Esophagus squamous epithelium (tissue), 4 donors: ENCODE data around the gene KLHL8.

Source experiments
- POLR2A ChIP-seq, 4 donors: fragments of 450-650 bp; IDR thresholded peaks; one replicate each; pipeline ENCODE4 v1.6.1; 2017; ENCODE audit warnings: antibody characterized with exemption in 4 of 4, mild to moderate bottlenecking in 4 of 4, moderate library complexity in 3 of 4
- TF ChIP-seq, protein P1 (sequence below), 6 experiments: fragments of 450-650 bp in 4 of 6; fragments of 200-600 bp in 2 of 6; sonication (generic) in 2 of 6; IDR thresholded peaks; one replicate each; pipeline ENCODE4 v1.5.1; 2016 to 2019; ENCODE audit warnings: antibody characterized with exemption in 6 of 6, mild to moderate bottlenecking in 4 of 6, moderate library complexity in 4 of 6

DNA sequence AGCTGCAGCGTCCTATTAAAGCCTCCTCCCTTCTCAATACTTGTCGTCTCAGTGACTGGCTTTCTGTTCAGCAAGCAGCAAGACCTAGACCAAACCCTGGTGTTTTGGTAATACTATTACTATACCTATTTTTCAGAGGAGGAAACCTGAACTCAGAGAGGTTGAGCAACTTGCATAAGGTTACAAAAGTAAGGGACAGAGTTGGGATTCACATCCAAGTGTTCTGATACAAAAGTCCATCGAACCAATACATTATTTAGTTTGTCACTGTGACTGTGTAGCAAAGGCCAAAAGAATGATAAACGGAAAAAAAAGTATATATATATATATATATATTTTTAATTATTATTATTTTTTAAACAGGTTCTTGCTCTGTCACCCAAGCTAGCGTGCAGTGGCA is 29.9 kb upstream of the KLHL8 start:
- TF ChIP-seq, protein P1, sequence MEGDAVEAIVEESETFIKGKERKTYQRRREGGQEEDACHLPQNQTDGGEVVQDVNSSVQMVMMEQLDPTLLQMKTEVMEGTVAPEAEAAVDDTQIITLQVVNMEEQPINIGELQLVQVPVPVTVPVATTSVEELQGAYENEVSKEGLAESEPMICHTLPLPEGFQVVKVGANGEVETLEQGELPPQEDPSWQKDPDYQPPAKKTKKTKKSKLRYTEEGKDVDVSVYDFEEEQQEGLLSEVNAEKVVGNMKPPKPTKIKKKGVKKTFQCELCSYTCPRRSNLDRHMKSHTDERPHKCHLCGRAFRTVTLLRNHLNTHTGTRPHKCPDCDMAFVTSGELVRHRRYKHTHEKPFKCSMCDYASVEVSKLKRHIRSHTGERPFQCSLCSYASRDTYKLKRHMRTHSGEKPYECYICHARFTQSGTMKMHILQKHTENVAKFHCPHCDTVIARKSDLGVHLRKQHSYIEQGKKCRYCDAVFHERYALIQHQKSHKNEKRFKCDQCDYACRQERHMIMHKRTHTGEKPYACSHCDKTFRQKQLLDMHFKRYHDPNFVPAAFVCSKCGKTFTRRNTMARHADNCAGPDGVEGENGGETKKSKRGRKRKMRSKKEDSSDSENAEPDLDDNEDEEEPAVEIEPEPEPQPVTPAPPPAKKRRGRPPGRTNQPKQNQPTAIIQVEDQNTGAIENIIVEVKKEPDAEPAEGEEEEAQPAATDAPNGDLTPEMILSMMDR (IDR thresholded peaks at IDR 0.05), result no peak
- TF ChIP-seq POLR2A (IDR thresholded peaks at IDR 0.05), result no peak
